ENCODE measurements around the gene SAP130. TPM values are rescaled to one million over a fixed set of nuclear protein-coding genes. Genes with fewer than 3 reads are reported as not detected.

Gene SAP130
- total and polyA plus RNA-seq, 2 of the 8 experiments (the other 6 are each of a cell fraction or from before 2014, with no cell fraction given) = 51.4 to 54.3 TPM

- TF ChIP-seq KDM1A (IDR thresholded peaks at IDR 0.05; ENCODE audit: borderline replicate concordance, low read length) (no peak), CHD1 (IDR thresholded peaks at IDR 0.05; ENCODE audit: low read depth, low read length) (no peak), JUND (IDR thresholded peaks at IDR 0.05; ENCODE audit: low read length) (no peak), SIN3A (conservative IDR thresholded peaks at IDR 0.05 in 1 of 2, IDR thresholded peaks at IDR 0.05 in 1 of 2; ENCODE audit: low read depth in 1 of 2, low read length in 2 of 2) (no peak), TBP (IDR thresholded peaks at IDR 0.05; ENCODE audit: low read depth, low read length) (no peak), BACH1 (IDR thresholded peaks at IDR 0.05; ENCODE audit: low read length) (no peak), ATF3 (IDR thresholded peaks at IDR 0.05; ENCODE audit: insufficient read depth, low read depth, low read length) (no peak)
- TF ChIP-seq, protein P1, sequence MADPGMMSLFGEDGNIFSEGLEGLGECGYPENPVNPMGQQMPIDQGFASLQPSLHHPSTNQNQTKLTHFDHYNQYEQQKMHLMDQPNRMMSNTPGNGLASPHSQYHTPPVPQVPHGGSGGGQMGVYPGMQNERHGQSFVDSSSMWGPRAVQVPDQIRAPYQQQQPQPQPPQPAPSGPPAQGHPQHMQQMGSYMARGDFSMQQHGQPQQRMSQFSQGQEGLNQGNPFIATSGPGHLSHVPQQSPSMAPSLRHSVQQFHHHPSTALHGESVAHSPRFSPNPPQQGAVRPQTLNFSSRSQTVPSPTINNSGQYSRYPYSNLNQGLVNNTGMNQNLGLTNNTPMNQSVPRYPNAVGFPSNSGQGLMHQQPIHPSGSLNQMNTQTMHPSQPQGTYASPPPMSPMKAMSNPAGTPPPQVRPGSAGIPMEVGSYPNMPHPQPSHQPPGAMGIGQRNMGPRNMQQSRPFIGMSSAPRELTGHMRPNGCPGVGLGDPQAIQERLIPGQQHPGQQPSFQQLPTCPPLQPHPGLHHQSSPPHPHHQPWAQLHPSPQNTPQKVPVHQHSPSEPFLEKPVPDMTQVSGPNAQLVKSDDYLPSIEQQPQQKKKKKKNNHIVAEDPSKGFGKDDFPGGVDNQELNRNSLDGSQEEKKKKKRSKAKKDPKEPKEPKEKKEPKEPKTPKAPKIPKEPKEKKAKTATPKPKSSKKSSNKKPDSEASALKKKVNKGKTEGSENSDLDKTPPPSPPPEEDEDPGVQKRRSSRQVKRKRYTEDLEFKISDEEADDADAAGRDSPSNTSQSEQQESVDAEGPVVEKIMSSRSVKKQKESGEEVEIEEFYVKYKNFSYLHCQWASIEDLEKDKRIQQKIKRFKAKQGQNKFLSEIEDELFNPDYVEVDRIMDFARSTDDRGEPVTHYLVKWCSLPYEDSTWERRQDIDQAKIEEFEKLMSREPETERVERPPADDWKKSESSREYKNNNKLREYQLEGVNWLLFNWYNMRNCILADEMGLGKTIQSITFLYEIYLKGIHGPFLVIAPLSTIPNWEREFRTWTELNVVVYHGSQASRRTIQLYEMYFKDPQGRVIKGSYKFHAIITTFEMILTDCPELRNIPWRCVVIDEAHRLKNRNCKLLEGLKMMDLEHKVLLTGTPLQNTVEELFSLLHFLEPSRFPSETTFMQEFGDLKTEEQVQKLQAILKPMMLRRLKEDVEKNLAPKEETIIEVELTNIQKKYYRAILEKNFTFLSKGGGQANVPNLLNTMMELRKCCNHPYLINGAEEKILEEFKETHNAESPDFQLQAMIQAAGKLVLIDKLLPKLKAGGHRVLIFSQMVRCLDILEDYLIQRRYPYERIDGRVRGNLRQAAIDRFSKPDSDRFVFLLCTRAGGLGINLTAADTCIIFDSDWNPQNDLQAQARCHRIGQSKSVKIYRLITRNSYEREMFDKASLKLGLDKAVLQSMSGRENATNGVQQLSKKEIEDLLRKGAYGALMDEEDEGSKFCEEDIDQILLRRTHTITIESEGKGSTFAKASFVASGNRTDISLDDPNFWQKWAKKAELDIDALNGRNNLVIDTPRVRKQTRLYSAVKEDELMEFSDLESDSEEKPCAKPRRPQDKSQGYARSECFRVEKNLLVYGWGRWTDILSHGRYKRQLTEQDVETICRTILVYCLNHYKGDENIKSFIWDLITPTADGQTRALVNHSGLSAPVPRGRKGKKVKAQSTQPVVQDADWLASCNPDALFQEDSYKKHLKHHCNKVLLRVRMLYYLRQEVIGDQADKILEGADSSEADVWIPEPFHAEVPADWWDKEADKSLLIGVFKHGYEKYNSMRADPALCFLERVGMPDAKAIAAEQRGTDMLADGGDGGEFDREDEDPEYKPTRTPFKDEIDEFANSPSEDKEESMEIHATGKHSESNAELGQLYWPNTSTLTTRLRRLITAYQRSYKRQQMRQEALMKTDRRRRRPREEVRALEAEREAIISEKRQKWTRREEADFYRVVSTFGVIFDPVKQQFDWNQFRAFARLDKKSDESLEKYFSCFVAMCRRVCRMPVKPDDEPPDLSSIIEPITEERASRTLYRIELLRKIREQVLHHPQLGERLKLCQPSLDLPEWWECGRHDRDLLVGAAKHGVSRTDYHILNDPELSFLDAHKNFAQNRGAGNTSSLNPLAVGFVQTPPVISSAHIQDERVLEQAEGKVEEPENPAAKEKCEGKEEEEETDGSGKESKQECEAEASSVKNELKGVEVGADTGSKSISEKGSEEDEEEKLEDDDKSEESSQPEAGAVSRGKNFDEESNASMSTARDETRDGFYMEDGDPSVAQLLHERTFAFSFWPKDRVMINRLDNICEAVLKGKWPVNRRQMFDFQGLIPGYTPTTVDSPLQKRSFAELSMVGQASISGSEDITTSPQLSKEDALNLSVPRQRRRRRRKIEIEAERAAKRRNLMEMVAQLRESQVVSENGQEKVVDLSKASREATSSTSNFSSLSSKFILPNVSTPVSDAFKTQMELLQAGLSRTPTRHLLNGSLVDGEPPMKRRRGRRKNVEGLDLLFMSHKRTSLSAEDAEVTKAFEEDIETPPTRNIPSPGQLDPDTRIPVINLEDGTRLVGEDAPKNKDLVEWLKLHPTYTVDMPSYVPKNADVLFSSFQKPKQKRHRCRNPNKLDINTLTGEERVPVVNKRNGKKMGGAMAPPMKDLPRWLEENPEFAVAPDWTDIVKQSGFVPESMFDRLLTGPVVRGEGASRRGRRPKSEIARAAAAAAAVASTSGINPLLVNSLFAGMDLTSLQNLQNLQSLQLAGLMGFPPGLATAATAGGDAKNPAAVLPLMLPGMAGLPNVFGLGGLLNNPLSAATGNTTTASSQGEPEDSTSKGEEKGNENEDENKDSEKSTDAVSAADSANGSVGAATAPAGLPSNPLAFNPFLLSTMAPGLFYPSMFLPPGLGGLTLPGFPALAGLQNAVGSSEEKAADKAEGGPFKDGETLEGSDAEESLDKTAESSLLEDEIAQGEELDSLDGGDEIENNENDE (IDR thresholded peaks at IDR 0.05; ENCODE audit: insufficient replicate concordance, low read length) = no peak
Observed at GRCh38 chr2:127913808-127914457, 113.9 kb downstream of the SAP130 start (continued).

Data from H1 (cell line).